HFF-Myc (cell line): ENCODE data around the gene COASY.
"Not testable (repeated sequence)": the region's sequence is repeated elsewhere in the genome, so short reads cannot be mapped to it uniquely, and the experiment has no call there.

Experiments used
- DNase-seq: peaks from one replicate; pipeline ENCODE4 v3.0.0-alpha.2; 2011; ENCODE audit warnings: low read depth; ENCODE audit errors: extremely low read depth
- H3K4me3 ChIP-seq: replicated peaks from 2 replicates; pipeline ENCODE4 v1.5.1; 2011; ENCODE audit warnings: low read depth, mild to moderate bottlenecking, control low read depth, low read length
- TF ChIP-seq, protein P1 (sequence below): IDR thresholded peaks from 2 replicates; pipeline ENCODE4 v1.5.1; 2012; ENCODE audit warnings: mild to moderate bottlenecking, low read depth, low read length, control low read depth; ENCODE audit errors: missing control alignments

COASY gene

DNA sequence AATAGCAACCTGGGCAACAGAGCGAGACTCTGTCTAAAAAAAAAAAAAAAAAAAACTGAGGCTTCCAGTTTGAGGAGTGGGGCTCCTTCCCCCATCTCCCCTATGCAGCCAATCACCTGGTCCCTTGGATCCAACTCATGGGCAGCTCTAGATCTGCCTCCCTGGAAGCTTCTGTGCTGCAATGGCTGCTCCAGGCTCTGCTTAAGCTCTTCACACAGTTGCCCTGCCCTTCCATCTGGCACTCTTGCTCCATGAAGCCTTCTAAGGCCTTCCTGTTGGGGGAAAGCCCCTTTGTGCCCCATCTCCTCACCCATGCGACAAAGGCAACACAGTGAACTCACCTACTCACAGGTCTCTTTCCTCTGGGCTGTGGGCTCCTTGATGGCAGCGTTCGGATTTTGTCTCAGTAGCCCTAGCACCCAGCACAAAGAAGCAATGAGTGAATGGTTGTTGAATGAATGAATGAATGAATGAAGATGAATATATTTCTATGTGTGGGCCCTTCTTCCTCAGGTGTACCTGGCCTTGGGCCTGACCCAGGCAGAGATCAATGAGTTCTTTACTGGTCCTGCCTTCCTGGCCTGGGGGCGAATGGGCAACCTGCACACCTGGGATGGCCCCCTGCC is 24.0 kb upstream of the COASY start:
- TF ChIP-seq, protein P1, sequence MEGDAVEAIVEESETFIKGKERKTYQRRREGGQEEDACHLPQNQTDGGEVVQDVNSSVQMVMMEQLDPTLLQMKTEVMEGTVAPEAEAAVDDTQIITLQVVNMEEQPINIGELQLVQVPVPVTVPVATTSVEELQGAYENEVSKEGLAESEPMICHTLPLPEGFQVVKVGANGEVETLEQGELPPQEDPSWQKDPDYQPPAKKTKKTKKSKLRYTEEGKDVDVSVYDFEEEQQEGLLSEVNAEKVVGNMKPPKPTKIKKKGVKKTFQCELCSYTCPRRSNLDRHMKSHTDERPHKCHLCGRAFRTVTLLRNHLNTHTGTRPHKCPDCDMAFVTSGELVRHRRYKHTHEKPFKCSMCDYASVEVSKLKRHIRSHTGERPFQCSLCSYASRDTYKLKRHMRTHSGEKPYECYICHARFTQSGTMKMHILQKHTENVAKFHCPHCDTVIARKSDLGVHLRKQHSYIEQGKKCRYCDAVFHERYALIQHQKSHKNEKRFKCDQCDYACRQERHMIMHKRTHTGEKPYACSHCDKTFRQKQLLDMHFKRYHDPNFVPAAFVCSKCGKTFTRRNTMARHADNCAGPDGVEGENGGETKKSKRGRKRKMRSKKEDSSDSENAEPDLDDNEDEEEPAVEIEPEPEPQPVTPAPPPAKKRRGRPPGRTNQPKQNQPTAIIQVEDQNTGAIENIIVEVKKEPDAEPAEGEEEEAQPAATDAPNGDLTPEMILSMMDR: no peak
- no peak overlapping the region for H3K4me3 ChIP-seq
- no peak for DNase-seq

DNA sequence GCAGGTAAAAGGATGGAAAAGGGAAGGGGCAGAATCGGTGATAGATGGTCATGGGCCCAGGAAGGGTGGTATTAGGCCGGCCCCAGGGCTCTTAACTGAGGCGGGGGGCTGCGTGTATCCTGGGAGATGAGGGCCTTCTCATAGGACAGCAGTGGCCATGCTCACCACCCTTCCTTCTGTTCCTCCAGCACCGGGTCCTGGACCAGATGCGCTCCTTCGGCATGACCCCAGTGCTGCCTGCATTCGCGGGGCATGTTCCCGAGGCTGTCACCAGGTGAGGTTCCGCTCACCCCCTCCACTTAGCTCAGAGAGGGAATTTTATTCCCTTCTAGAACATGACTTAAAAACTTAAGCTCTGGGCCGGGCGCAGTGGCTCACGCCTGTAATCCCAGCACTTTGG is 23.5 kb upstream of the COASY start:
- no peak for DNase-seq

DNA sequence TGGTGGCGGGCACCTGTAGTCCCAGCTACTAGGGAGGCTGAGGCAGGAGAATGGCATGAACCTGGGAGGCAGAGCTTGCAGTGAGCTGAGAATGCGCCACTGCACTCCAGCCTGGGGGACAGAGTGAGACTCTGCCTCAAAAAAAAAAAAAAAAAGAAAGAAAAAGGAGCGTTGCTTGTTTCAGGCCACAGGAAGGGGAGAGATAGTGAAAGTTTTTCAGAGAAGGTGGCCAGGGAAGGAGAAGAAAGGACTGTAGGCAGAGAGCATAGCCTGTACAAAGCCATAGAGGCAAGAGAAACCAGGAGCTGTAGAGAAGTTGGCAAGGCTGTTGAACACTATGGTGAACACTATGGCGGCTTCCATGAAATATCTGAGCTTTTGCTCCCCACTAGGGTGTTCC is 21.4 kb upstream of the COASY start:
- not testable (repeated sequence) for DNase-seq, H3K4me3 ChIP-seq

More for the DNA sequence above, 23.5 kb upstream of the COASY start:
- TF ChIP-seq, protein P1: no peak
- no peak overlapping the region for H3K4me3 ChIP-seq

DNA sequence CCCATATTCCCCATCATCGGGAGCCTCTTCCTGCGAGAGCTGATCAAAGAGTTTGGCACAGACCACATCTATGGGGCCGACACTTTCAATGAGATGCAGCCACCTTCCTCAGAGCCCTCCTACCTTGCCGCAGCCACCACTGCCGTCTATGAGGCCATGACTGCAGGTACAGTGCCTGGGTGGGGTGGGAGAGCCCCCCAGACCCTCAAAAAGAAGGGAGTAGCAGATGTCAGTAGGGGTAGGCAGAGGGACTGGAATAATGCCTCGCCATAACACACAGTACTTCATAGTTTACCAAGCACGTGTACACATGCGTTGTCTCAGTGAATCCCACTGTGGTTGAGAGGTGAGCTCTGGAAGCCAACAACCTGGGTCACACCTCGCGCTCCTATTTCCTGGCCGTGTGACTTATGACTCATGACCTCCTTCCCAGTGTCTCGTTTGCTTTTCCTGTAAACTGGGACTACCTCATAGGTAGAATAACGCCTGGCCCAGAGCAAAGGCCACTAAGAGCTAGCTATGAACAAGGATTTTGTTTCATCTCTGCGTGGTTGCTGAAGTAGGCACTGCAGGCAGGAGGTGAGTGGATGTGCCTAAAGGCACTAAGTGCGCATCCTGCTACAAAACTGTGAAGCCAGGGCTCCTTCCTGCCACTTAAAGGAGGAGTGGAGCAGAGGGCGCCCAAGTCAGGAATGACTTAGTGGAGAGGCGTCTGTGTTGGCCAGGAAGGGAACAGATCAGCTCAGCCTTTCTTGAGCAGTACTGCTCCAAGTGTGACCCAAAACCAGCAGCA is 20.7 kb upstream of the COASY start:
- TF ChIP-seq, protein P1: no peak
- H3K4me3 ChIP-seq: no peak overlapping the region
- DNase-seq: no peak

DNA sequence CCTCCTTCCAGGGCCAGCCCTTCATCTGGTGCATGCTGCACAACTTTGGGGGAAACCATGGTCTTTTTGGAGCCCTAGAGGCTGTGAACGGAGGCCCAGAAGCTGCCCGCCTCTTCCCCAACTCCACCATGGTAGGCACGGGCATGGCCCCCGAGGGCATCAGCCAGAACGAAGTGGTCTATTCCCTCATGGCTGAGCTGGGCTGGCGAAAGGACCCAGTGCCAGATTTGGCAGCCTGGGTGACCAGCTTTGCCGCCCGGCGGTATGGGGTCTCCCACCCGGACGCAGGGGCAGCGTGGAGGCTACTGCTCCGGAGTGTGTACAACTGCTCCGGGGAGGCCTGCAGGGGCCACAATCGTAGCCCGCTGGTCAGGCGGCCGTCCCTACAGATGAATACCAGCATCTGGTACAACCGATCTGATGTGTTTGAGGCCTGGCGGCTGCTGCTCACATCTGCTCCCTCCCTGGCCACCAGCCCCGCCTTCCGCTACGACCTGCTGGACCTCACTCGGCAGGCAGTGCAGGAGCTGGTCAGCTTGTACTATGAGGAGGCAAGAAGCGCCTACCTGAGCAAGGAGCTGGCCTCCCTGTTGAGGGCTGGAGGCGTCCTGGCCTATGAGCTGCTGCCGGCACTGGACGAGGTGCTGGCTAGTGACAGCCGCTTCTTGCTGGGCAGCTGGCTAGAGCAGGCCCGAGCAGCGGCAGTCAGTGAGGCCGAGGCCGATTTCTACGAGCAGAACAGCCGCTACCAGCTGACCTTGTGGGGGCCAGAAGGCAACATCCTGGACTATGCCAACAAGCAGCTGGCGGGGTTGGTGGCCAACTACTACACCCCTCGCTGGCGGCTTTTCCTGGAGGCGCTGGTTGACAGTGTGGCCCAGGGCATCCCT is 18.5 kb upstream of the COASY start:
- no peak for DNase-seq
- TF ChIP-seq, protein P1: no peak
- H3K4me3 ChIP-seq: no peak overlapping the region

DNA sequence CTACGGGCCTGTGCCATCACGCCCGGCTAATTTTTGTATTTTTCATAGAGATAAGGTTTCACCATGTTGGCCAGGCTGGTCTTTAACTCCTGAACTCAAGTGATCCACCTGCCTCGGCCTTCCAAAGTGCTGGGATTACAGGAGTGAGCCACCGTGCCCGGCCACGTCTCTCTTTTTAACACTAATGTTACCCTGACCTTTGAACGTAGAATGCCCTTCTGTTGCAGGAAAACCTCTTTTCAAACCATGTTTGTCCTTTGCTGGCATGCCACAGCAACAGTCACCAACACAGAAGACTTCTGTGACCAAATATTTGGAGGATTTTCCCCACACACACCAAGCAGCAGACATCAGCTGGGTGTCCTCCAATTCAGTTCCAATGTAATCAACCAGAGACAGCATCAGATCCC is 17.1 kb upstream of the COASY start:
- DNase-seq: no peak
- no peak overlapping the region for H3K4me3 ChIP-seq
- TF ChIP-seq, protein P1: no peak

DNA sequence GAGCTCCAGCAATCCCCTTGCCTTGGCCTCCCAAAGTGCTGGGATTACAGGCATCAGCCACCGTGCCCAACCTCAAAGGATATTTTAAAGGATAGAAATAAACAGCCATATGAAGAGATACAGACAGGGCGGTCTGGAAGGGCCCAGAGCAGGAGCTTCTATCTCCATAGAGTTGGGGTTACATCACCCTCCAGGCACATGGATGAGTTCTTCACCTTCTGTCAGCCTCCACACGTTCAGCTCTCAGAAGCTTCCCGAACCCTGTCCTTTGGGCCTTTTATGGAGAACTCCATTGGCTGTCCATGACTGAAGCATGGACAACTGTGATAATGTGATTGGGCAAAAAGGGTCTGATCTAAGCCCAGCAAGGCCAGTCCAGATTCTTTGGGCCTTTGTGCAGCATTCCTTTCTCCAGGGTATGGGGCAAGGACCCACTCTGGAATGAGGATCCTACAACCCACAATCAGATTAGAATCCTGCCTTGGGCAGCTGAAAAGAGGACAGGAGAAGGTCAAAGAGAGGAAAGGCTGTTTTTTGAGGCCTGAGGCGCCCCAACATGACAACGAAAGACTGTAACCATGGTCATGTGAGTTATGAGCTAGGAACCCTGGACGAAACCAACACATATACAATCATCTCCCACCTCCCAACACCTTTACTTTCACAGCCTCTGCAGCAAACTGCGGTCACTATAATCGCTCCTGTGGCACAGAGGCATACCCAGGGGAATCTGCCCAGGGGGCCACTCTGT is 16.0 kb upstream of the COASY start:
- not testable (repeated sequence) for H3K4me3 ChIP-seq, DNase-seq
